Liver (tissue), 10 donors: Measurements from ENCODE around the gene COPS4. TPM values are rescaled to one million over a fixed set of nuclear protein-coding genes. Genes with fewer than 3 reads are reported as not detected.

Experiments
- DNase-seq: peaks from one replicate; pipeline ENCODE4 v3.0.0-alpha.2; 2017; ENCODE audit warnings: low spot score
- H3K27ac ChIP-seq, 2 donors: one replicate each; pipeline ENCODE4 v1.7.0; 2013; ENCODE audit warnings: inconsistent platforms in 2 of 2, low read length in 2 of 2, control low read depth in 1 of 2, low read depth in 1 of 2, mild to moderate bottlenecking in 1 of 2
- H3K27me3 ChIP-seq, 4 donors: one replicate each; pipeline versions ENCODE4 v1.6.1 to v1.7.0; 2013; ENCODE audit warnings: low read length in 3 of 4, inconsistent platforms in 1 of 4, mild to moderate bottlenecking in 1 of 4, moderate library complexity in 1 of 4; ENCODE audit not compliant: control insufficient read depth in 4 of 4, insufficient read depth in 4 of 4
- H3K36me3 ChIP-seq, 4 donors: one replicate each; pipeline versions ENCODE4 v1.6.1 to v1.7.0; 2013; ENCODE audit warnings: low read length in 3 of 4, mild to moderate bottlenecking in 3 of 4, low read depth in 1 of 4, moderate library complexity in 1 of 4; ENCODE audit not compliant: control insufficient read depth in 4 of 4, insufficient read depth in 3 of 4
- H3K4me1 ChIP-seq, 4 donors: one replicate each; pipeline versions ENCODE4 v1.6.1 to v1.7.0; 2013; ENCODE audit warnings: low read length in 3 of 4, mild to moderate bottlenecking in 3 of 4, moderate library complexity in 1 of 4; ENCODE audit not compliant: control insufficient read depth in 4 of 4, insufficient read depth in 4 of 4
- H3K4me3 ChIP-seq, 3 donors: one replicate each; pipeline versions ENCODE4 v1.6.1 to v1.7.0; 2013; ENCODE audit warnings: low read length in 3 of 3, control low read depth in 1 of 3, low read depth in 1 of 3, mild to moderate bottlenecking in 1 of 3
- H3K9ac ChIP-seq, 2 donors: one replicate each; pipeline ENCODE4 v1.7.0; 2013; ENCODE audit warnings: low read length in 2 of 2, mild to moderate bottlenecking in 2 of 2, moderate library complexity in 2 of 2, control low read depth in 1 of 2, low read depth in 1 of 2
- H3K9me3 ChIP-seq, 4 donors: one replicate each; pipeline versions ENCODE4 v1.6.1 to v1.7.0; 2013; ENCODE audit warnings: low read length in 3 of 4; ENCODE audit not compliant: control insufficient read depth in 4 of 4
- GABPA ChIP-seq, 2 donors: IDR thresholded peaks in 1 of 2; conservative IDR thresholded peaks in 1 of 2; 2 replicates each; pipeline ENCODE4 v1.6.1; 2016; ENCODE audit warnings: antibody characterized with exemption in 2 of 2, mild to moderate bottlenecking in 1 of 2, moderate library complexity in 1 of 2
- JUND ChIP-seq, 2 donors: IDR thresholded peaks; 2 replicates each; pipeline ENCODE4 v1.6.1; 2016; ENCODE audit warnings: antibody characterized with exemption in 2 of 2
- RXRA ChIP-seq, 2 donors: IDR thresholded peaks; 2 replicates each; pipeline ENCODE4 v1.6.1; 2017 to 2018; ENCODE audit warnings: antibody characterized with exemption in 2 of 2, mild to moderate bottlenecking in 1 of 2
- SP1 ChIP-seq: IDR thresholded peaks from 2 replicates; pipeline ENCODE4 v1.6.1; 2018; ENCODE audit warnings: antibody characterized with exemption, mild to moderate bottlenecking
- TAF1 ChIP-seq: conservative IDR thresholded peaks from 2 replicates; pipeline ENCODE4 v1.6.1; 2016; ENCODE audit warnings: antibody characterized with exemption, mild to moderate bottlenecking
- YY1 ChIP-seq: IDR thresholded peaks from 2 replicates; pipeline ENCODE4 v1.6.1; 2016; ENCODE audit warnings: antibody characterized with exemption, mild to moderate bottlenecking
- WGBS: extraction: QIAGEN DNeasy Blood & Tissue Kit; methylation state at CpG from one replicate; pipeline ENCODE4 v1.1.7; 2013; 5-methylcytosine and 5-hydroxymethylcytosine counted together
- polyA plus RNA-seq, 2 donors: library from polyadenylated mRNA; stranded (reverse) in 1 of 2; unstranded in 1 of 2; fragments of 200-250 nt in 1 of 2; fragments of >200 nt in 1 of 2; fragmentation: Nextera tagmentation in 1 of 2; extraction: Ambion mirVana in 1 of 2; gene quantifications; one replicate each; pipeline versions ENCODE4 v1.2.1 to v1.2.3, GENCODE V29; 2013 to 2015
- small RNA-seq: library from RNA; depleted of rRNA; stranded (forward); fragments of <200 nt; gene quantifications from one replicate; pipeline ENCODE3, GENCODE V24; 2014
- total RNA-seq, 2 donors: library from RNA; depleted of rRNA; stranded (reverse); fragments of >200 nt; gene quantifications; one replicate each; pipeline ENCODE4 v1.2.3, GENCODE V29; 2014
- TF ChIP-seq, protein P1 (sequence below): fragments of 150-350 bp; IDR thresholded peaks from 2 replicates; pipeline ENCODE4 v1.5.1; 2017; ENCODE audit warnings: improper control_type of control experiment, low read depth, low read length; ENCODE audit not compliant: missing input control
- donor health status: healthy.
- donor health status: healthy.
- donor health status: healthy.
- donor health status: healthy.
- donor health status: healthy.

Gene COPS4
- total and polyA plus RNA-seq, 4 donors = 15.3 to 46.3 (median 17.4) TPM

DNA sequence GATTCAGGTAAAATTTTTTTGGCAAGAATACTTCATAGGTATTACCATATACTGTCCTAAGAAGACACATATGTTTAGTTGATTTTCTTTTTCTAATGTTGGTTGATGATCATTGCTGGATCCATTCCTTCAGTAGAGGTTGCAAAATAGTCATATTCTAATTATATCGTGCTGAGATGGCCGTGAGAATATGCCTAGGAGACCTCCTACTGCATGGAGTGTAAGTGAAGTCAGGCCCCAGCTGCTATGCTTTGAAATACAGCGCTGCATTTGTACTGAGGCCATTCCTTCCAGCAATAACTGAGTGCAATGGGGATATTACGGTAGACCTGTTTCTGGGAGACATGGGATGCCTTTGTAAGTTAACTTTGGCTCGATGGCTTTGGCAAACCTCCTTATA lies 86.3 kb downstream of the COPS4 start (continued):
- no peak for TF ChIP-seq RXRA (IDR thresholded peaks at IDR 0.05)

DNA sequence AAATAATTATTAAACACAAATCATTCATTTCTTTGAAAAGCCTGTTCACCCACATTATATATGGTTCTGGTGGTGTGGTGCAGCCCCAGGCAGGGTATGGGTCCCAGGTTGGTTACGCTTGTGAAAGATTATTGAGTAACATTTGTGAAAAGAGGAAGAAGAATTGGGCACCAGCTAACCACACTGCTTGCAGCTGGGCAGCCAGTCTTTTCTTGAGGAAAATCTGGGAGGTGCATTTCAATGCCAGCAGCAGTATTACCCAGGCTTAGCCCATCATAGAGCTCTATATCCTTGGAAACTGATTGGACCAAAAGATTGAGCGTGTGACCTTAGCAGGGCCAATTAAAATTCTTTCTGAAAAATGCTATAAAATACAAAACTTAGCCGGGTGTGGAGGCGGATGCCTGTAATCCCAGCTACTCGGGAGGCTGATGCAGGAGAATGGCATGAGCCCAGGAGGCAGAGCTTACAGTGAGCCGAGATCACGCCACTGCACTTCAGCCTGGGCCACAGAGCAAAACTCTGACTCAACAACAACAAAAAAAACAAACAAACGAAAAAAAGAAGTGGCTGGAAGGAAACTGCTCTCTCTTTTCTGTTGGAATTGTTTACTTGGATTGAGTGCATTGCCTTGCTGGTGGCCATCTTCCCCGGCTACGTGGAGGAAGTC lies 89.3 kb downstream of the COPS4 start:
- TF ChIP-seq YY1 = no peak
- no peak for TF ChIP-seq JUND (IDR thresholded peaks at IDR 0.05)
- TF ChIP-seq, protein P1, sequence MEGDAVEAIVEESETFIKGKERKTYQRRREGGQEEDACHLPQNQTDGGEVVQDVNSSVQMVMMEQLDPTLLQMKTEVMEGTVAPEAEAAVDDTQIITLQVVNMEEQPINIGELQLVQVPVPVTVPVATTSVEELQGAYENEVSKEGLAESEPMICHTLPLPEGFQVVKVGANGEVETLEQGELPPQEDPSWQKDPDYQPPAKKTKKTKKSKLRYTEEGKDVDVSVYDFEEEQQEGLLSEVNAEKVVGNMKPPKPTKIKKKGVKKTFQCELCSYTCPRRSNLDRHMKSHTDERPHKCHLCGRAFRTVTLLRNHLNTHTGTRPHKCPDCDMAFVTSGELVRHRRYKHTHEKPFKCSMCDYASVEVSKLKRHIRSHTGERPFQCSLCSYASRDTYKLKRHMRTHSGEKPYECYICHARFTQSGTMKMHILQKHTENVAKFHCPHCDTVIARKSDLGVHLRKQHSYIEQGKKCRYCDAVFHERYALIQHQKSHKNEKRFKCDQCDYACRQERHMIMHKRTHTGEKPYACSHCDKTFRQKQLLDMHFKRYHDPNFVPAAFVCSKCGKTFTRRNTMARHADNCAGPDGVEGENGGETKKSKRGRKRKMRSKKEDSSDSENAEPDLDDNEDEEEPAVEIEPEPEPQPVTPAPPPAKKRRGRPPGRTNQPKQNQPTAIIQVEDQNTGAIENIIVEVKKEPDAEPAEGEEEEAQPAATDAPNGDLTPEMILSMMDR = no peak
- no peak for TF ChIP-seq TAF1
- TF ChIP-seq RXRA (IDR thresholded peaks at IDR 0.05) = no peak
- no peak for TF ChIP-seq GABPA (IDR thresholded peaks at IDR 0.05 in 1 of 2, conservative IDR thresholded peaks at IDR 0.05 in 1 of 2)
- TF ChIP-seq SP1 = no peak
- Histone ChIP-seq H3K4me3 (no peak overlapping the region), H3K27ac (no peak overlapping the region), H3K4me1 (no peaks in the 10 kb centered on the region), H3K9me3 (peaks cover 0 to 4% (median 0%) of the 10 kb centered on the region in 4 donors), H3K36me3 (no peaks in the 10 kb centered on the region), H3K9ac (no peak overlapping the region), H3K27me3 (no peaks in the 10 kb centered on the region)
- DNase-seq = no peak
- WGBS = 73% methylated on average over 10 of the region's 10 CpGs

Small RNAs within 50 kb of the gene (small RNA-seq; reads per million reads assigned to genes)
- not detected for gene RNU6-615P

Other genes starting within 250 kb of the COPS4 start
- 1 to 10 TPM in 1 of 2 donors, under 1 TPM in 1; 0.28 to 1.9 TPM for gene SCD5, start 236.4 kb upstream of the COPS4 start, total RNA-seq
- under 1 TPM; 0.14 to 0.85 TPM for gene SCD5, start 236.4 kb upstream of the COPS4 start, polyA plus RNA-seq
- 100 to 1,000 TPM in 1 of 2 donors, 10 to 100 TPM in 1; 79.9 to 204 TPM for gene SEC31A, start 144.0 kb upstream of the COPS4 start, total RNA-seq
- 10 to 100 TPM; 87.9 to 89.9 TPM for gene SEC31A, start 144.0 kb upstream of the COPS4 start, polyA plus RNA-seq
- gene THAP9, start 134.4 kb upstream of the COPS4 start, total RNA-seq = 1 to 10 TPM; 5.3 to 5.9 TPM
- gene THAP9, start 134.4 kb upstream of the COPS4 start, polyA plus RNA-seq = 1 to 10 TPM; 1.1 to 1.6 TPM
- gene LIN54, start 24.4 kb upstream of the COPS4 start, total RNA-seq = 10 to 100 TPM in 1 of 2 donors, 1 to 10 TPM in 1; 7.8 to 17.1 TPM
- 1 to 10 TPM; 2.0 to 2.7 TPM for gene LIN54, start 24.4 kb upstream of the COPS4 start, polyA plus RNA-seq
- 10 to 100 TPM in 1 of 2 donors, 1 to 10 TPM in 1; 9.9 to 63.2 TPM for gene PLAC8, start 79.5 kb downstream of the COPS4 start, total RNA-seq
- 10 to 100 TPM in 1 of 2 donors, 1 to 10 TPM in 1; 8.1 to 18.6 TPM for gene PLAC8, start 79.5 kb downstream of the COPS4 start, polyA plus RNA-seq
- 10 to 100 TPM in 1 of 2 donors, 1 to 10 TPM in 1; 8.6 to 13.6 TPM for gene COQ2, start 249.6 kb downstream of the COPS4 start, total RNA-seq
- gene COQ2, start 249.6 kb downstream of the COPS4 start, polyA plus RNA-seq = 10 to 100 TPM in 1 of 2 donors, 1 to 10 TPM in 1; 10.0 to 11.6 TPM